HG03064 (cell line): ENCODE results near the gene TMEM150C.

ENCODE experiments used
- ATAC-seq: cut with Tn5 transposase; IDR thresholded peaks from one replicate; pipeline ENCODE4 v1.9.1; 2021; ENCODE audit warnings: low read depth; ENCODE audit not compliant: unreplicated experiment

Gene TMEM150C

DNA sequence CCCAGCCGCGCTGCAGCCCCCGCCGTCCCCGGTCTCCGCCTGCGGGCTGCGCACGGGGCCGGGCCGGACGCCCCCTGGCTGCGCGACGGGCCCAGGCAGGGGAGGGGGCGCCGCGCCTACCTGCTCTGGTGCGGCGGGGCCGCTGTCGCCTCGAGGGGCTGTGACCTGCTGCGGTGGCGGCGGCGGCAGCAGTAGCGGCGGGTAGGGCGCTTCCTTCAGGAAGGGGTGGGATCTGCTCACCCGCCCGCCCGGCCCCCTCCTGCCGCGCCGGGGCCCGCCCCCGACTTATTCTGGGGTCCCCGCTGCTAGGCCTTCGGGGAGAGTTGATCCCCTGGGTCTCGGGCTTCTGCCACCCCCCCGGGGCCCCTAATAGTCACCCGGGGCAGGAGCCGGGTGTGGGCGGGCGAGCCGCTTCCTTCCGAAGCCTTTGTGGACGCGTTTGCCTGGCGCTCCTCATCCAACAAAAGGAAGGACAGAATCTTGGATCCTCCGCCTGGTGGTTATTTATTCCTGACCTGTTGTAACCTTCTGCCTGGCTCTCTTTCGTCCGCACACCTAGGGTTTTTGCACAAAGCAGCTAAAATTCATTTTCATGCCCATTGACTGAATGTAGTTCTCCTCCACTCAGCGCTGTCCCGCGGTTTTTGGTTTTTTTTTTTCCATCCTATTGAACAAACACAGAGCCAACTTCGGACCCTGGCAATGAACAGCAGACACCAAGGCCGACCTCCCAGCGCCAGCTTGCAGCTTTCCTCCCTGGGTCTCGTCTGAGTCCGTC is at the start of gene TMEM150C:
TSS of gene TMEM150C (minus strand) at position 203 of the 778 bp plus-strand sequence. CDS start 57,331 bp downstream, outside the sequence.
- ATAC-seq = no peak

DNA sequence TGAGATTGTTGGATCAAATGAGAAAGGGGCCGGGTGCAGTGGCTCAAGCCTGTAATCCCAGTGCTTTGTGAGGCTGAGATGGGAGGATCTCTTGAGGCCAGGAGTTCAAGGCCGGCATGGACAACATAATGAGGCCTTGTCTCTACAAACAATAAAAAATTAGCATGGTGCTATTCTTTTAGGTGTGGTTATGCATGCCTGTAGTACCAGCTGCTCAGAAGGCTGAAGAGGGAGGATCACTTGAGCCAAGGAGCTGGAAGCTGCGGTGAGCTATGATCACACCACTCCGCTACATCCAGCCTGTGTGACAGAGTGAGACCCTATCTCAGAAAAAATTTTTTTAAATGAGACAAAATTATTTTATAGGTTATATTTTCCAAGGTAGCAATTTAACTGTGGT is 49.7 kb upstream of the TMEM150C start:
- no peak for ATAC-seq

DNA sequence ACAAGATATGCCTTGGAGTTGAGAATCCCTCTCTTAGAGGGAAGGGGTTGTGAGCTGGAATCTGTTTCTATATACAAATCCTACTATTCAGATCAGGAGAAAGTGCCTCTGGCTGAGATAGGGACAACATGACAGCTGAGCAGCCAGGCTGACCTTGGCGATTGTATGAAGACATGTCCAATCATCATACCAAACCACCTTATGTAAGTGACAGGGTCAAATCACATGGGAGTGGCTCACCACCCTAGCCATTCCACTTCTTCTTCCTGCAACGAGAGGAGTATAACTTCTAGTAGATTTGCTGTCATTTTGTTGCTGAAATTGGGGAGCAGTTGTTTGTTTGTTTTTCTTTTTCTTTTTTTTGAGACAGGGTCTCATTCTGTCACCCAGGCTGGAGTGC is 48.3 kb upstream of the TMEM150C start:
- no peak for ATAC-seq

DNA sequence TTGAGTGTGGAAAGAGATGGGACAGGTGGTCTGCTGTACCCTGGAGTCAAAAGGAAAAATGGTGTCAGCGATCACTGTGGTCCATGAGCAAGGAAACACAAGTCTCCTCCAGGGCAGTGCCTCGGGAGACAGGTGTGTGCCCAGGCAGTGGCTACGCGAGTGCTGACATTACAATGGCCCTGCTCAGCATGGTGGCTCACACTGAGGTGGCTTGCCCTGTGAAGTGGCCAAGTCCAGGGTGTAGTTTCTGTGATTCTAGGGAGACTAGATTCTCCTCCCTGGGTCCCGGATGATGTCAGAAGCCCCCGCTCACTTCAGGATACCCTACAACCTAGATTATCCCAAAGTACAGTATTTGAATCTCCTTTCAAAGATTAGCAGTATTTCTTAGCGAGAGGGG is 44.8 kb upstream of the TMEM150C start:
- ATAC-seq = no peak

DNA sequence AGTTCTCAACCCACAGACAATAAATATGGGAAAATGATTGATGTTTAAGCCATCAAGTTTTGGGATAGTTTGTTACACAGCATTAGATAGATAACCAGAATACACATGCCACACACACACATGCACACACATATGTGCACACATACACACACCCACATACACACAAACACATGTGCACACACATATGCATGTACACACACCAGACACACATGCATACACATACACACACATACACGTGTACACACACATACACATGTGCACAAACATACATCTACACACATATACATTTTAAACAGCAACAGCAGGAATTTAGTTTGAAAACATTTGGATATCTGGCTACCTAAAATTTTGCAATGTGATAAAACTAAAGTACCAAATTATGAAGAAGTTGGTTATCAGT is 42.7 kb upstream of the TMEM150C start:
- ATAC-seq = no peak

DNA sequence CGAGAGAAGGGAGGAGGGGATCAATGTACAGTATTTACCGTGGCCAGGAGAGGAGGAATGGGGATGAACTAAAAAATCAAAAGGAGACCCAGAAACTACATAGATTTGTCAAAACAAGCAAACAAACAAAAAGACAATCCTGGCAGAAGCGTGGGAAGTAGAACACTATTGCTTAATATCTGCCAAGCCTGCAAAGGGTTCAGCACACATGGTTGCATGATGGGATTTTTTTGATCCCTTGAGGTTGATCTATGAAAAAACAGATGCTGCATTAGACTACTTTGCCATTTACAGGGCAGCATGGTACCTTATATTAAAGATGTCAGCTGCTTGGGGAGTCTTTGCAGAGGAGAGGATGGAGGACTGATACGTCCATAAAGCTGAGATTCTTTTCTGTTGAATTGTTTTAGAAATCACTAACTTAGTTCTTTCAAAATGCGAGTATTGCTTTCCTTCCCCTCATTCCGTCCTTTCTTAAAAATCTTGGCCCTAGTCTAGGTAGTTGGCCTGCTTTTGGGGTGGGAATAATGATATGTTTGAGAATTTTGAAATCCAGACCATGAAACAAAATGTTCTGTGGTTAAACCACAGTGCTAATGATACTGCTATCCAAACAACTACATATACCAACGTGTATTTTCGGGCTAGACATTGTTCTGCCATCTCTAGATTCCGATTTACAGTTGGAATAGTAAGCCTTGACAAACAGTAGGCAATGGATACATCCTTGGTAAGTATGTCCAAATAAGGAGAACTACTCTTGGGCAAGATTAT is 39.6 kb upstream of the TMEM150C start:
- no peak for ATAC-seq

DNA sequence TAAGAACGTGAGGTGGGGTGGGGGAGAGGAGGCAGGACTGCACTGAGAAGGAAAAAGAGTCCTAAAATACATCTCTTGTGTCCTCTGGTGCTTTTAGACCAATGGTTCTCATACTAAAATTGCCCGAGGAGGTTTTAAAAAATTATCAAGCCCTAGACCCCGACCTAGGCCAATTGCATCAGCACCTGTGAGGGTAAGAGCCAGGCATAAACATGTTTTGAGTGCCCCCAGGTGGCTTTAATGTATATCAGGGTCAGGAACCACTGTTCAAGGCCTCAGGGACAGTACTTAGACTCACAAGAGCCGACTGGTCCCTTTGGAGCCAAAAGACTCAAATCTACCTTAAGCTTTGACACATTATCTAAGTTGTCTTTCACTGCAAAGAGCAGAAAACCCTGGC is 37.5 kb upstream of the TMEM150C start:
- ATAC-seq = no peak

DNA sequence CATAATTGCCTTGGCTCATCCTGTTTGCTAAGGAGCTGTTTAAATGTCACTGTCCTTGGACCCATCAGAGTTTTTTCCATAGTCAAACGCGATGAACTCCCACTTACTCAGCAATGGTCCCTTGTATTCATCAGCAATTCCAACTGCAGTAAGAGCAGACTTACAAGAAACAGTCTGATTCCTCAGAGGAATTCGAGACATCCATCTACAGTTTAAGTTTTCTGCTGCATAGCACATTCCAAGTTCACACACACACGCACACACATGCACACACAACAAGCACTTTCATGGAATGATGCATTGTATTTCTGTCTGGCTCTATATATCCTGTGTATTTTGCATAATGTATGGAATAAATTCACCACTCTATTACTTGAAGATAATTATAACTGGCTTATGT is 32.7 kb upstream of the TMEM150C start:
- no peak for ATAC-seq

DNA sequence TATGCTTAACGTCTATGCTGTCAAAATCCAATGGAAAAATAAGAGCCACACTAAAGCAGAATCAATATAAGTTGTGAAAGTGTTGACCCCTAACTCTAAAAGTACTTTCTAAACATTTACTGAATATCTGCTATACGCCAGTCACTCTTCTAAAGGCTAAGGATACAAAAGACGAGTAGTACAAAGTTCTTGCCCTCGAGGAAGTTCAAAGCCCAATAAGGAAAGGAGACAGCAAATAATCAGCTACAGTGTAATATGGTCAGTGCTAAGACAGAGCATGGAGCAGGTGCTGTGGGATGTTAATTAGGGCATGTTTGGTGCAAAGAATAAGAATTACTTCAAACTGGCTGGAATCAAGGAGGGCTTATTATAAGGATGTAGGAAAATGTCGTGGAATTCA is 31.6 kb upstream of the TMEM150C start:
- no peak for ATAC-seq

DNA sequence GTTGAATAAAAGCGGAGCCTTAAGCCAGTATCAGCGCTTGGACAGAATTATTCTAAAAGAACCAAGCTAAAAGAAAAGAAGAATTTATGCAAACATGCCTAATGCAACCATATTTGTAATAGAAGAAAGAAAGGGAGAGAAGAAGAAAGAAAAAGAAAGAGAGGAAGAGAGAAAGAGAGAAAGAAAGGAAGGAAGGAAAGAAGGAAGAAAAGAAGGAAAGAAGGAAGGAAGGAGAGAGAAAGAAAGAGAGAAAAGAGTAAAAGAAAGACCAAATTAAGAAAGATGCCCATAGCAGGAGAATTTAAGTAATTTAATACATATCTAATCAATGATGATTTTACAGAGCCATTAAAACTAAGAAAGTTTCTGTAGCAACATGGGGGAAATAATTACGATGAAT is 30.9 kb upstream of the TMEM150C start:
- no peak for ATAC-seq

DNA sequence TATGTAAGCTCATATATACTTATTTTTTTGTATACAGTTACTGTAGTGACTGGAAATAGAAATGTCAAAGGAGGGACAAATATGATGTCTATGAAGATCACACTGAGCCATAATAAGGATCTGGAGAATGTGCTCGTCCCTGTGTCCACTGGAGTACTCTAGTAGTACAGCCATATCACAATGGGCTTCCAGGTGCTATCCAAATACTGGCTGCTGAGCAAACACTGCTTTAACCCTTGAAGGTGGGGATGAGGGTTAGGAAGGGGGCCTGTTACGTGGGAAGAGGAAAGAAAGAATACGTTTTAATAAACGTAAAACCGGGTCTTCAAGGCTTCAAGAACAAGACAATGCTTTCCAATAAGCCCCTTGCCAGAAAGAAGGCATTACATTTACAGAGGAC is 29.8 kb upstream of the TMEM150C start:
- ATAC-seq = no peak

DNA sequence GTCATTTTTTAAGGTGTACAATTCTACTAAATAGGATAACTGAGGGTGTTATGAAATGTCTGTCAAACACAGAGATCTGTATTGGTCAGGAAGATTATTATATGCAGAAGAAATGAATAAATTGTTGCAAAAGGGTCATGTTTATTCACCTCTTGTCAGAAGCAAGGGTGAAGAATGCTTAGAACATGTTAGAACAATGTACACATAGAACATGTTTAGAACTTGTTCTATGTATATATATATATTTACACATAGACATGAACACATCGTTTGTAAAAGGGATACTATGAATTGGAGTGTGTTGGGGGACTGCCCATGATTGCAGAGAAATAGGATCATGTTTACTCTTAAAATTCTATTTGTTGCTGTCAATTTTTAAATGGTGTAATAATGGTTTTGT is 28.0 kb upstream of the TMEM150C start:
- ATAC-seq = no peak

DNA sequence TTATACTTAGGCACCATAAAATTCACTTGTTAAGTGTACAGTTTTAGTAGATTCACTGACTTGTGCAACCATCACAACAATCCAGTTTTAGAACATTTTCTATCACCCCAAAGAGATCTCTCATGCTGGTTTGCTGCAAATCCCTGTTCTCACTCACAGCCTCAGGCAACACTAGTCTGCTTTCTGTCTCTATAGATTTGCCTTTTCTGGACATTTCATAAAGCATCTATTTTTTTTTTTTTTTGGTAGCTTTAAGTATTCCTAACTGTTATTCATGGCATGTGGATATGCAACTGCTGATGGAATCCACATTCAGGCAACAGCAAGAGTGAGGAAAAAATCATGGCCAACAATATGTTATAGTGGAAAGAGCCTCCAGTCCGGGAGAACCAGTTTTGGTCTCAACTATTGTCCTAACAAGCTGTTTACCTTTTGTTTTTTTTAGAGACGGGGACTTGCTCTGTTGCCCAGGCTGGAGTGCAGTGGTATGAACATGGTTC is 27.0 kb upstream of the TMEM150C start:
- no peak for ATAC-seq

DNA sequence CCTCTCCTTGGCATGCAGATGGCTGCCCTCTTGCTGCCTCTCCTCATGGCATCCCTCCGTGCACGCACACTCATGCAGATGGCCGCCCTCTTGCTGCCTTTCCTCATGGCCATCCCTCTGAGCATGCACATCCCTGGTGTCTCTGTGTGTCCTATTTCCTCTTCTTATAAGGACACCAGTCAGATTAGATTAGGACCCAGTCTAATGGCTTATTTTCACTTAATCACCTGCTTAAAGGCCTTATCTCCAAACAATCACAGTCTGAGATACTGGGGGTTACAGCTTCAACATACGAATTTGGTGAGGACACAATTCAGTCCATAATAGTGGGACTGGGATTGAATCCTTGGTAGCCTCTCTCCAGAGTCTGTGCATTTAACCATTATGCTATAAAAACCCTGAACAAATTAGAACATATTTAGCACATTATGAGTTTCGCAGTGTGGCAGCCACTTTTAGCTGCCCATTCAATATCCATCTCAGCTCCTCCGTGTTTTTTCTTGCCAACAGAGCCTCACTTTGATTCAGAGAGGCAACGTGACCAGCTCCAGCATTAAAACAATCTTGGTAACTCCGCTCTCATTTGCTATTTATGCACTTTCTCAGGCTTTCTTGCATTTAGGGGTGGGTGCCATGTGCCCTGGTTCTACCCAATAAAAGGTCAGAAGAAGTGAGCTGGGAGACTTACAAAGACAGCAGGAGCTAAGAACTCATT is 26.2 kb upstream of the TMEM150C start:
- no peak for ATAC-seq

DNA sequence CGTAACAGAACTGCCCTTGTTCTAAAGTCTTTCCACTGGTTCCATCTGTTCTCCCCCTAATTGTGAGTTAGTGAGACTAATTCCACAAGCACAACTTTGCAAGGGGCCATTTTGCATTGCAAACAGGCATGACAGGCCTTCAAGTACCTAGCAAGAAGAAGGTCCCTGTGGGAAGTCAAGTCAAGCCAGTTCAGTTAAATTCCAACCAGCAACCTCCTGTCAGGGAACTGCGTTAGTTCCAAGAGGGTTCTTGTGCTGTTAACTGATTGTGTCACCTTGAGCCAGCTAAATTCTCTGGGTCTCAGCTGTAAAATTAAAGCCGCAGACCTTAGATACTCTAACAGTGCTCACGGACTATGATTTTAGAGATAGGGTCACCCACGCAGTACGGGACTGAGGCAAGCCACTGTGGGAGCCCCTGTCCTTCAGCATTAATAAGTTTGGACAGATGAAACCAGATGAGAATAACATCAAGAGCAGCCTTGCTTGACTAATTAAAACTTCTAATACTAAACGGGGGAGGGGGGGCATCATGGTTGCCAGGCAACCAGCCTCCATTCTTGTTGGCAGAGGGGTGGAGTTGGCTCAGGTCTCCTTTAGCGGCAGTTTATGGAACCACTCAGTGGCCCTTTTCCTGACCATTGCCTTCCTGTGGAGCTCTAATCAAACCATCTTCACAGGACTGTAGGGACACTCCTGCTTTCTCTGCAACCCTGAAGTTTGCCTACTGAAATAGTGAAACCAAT is 24.1 kb upstream of the TMEM150C start:
- no peak for ATAC-seq

DNA sequence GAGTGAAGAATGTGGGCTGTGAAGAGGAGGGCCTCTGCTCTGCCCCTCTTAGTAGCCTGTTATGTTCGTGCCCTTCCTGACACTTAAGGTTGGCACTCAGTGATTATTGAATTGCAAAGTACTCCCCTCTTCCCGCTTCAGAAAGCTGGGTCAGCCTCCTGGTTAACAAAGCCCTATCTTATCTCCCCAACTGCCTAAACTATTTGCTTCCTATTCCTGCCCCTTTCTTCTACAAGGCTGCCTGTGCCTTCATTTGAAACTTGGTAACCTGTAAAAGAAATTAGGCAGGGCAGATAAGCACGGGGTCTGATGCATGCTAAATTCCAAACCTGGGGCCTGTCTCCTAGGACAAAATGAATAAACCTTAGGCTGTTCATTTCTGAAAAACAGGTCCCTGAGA is 23.1 kb upstream of the TMEM150C start:
- ATAC-seq = no peak

DNA sequence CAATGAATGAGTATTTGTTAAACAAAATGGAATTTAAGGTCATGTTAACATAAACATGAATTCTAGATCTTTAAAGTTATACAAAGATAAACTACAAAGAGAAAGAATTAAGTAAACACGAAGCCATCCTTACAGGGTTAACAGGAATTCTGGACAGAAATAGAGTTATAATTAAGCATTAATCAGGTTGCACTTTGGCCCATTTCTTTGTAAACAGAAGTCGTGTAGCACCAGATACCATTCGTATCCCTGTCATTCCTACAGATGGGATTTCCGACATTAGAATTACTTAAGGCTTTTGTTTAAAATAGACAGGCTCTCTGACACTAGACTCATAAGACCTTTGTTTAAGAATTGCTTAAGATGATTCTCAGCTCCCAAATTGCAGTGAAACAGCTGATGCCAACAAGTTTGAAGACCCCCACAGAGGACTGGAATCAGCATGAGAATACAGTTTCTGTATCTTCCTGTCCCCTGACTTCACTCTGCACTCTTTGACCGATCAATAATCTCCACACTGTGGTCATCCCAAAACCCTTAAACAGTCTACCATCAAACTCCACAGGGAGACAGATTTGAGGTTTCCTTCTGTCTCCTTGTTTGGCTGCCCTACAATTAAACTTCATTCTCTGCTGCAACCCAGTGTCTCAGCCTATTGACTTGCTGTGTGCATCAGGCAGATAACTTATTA is 22.3 kb upstream of the TMEM150C start:
- ATAC-seq = no peak

DNA sequence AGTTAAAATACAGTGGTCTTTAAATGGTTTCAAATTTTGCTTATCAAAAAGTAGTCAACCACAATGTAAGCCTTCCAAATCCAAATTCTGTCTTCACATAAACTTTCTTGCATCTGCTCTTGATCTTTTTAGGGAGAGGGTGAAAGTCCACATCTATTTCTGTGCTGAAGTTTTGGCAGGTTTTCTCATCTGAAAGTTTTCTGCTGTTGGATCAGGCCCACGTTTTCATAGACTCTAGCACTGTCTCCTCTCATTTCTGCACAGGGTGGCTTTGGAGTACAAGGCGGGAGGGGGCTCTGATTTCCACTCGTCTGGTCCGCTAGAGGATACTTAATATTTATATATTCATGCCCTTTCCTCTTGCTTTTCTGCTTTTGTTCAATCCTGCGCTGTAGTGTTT is 18.1 kb upstream of the TMEM150C start:
- no peak for ATAC-seq

DNA sequence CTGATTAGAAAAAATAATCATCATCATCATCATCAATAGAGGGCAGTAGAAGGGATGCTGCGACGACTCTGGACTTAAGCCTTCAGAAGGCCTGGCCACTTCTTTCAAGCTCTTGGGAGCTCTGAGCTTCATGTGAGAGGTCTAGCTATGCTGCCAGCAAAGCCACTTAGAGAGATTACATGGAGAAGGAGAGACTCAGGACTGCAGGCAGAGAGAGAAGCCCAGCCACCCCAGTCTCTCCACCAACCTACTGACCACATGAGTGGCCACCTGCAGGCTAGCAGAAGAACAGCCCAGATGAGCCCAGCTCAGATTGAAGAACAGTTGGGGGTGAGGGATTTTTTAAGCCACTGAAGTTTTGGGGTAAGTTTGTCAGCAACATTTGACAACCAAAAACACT is 17.1 kb upstream of the TMEM150C start:
- ATAC-seq = no peak

DNA sequence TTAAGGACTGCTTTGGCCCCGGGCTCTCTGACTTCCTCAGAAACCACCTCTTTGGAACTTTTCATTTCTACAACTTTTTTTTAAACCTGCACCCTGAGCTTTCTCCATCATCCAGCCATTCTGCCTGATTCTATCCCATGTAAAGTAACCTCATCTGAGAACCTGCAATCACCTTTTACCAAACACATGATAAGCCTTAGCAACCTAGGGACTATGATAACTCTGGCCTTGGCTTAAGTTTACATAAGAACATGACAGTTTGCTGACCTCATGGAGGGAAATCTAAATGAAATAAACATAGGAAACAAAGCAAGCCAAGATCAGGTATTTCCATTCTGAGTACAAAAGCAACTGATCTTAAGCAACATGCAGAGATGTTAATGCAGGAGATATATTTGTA is 15.7 kb upstream of the TMEM150C start:
- ATAC-seq = no peak
